Measurements from ENCODE around the gene SMIM27. TPM values are rescaled to one million over a fixed set of nuclear protein-coding genes. Genes with fewer than 3 reads are reported as not detected.

The SMIM27 gene, protein sequence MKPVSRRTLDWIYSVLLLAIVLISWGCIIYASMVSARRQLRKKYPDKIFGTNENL
- not detected for total RNA-seq

DNA sequence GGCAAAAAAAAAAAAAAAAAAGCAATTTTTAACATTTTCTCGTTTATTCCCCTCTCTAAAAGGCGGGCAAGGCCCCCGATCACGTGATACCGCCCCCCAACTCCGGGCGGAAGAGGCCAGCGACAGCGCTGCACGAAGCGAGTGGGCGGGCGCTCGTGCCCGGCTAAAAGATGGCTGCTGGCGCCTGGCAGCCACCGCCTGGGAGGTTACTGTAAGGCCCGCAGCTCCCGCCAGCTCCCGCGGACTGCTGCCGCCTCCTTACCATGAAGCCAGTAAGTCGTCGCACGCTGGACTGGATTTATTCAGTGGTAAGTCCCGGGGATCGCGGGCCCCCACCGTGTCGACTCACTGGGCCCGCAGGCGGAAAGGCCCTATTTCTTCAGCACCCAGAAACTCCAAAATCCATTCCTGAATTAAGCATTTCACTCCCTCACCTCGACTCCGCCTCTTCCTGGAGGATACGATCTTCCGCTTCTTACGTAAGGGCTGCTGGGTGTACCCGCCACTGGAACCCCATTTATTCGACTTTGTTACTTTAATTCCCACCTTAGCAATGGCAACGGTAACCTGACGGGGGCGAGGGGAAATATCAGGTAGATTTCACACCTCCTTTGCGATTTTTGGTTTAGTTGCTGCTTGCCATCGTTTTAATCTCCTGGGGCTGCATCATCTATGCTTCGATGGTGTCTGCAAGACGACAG, at the start of gene SMIM27, which contains the start of gene TOPORS:
Gene SMIM27 (plus strand): TSS at position 156 of the 701 bp plus-strand sequence. CDS start 108 bp downstream, at position 264.
Gene TOPORS (minus strand): TSS at position 415 of the 701 bp plus-strand sequence. CDS start 150 bp downstream, at position 265.
- no peaks in the 10 kb centered on the region for H3K27me3 ChIP-seq
- peak in 1 of 2 donors; percentile 96 for DNase-seq (ENCODE audit: extremely low spot score in 2 of 2)
- H3K27ac ChIP-seq: peak within 1 kb of the TSS; percentile 93
- H3K9me3 ChIP-seq: no peaks in the 10 kb centered on the region
- TF ChIP-seq POLR2A (IDR thresholded peaks at IDR 0.05): peak in 1 of 2 donors; percentile 78
- TF ChIP-seq, protein P1, sequence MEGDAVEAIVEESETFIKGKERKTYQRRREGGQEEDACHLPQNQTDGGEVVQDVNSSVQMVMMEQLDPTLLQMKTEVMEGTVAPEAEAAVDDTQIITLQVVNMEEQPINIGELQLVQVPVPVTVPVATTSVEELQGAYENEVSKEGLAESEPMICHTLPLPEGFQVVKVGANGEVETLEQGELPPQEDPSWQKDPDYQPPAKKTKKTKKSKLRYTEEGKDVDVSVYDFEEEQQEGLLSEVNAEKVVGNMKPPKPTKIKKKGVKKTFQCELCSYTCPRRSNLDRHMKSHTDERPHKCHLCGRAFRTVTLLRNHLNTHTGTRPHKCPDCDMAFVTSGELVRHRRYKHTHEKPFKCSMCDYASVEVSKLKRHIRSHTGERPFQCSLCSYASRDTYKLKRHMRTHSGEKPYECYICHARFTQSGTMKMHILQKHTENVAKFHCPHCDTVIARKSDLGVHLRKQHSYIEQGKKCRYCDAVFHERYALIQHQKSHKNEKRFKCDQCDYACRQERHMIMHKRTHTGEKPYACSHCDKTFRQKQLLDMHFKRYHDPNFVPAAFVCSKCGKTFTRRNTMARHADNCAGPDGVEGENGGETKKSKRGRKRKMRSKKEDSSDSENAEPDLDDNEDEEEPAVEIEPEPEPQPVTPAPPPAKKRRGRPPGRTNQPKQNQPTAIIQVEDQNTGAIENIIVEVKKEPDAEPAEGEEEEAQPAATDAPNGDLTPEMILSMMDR (IDR thresholded peaks at IDR 0.05): peak in 1 of 3 experiments; percentile 12
- TF ChIP-seq POLR2AphosphoS5 (IDR thresholded peaks at IDR 0.05; ENCODE audit: insufficient read depth in 1 of 2, low read depth in 1 of 2): peak; percentile 92 to 98
- no peaks in the 10 kb centered on the region for H3K36me3 ChIP-seq
- H3K4me3 ChIP-seq: peak within 1 kb of the TSS; percentile 69 to 91
- intact Hi-C loops (cut with DNase I): no loop called here
- H3K4me1 ChIP-seq: peaks cover 33% of the 10 kb centered on the region

DNA sequence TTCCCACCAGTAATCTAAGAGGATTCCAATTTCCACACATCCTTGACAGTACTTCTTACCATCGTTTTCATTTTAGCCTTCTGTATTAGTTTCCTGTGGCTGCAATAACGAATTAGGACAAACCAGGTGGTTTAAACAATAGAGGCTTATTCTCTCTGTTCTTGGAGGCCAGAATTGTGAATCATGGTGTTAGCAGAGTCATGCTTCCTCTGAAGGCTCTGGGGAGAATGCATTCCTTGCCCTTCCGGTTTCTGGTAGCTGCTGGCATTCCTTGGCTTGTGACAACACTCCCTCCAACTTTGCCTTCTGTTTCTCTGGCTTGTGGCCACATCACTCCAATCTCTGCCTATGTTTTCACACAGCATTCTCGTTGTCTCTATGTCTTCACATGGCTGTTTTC, 49.7 kb upstream of the SMIM27 start:
- H3K4me1 ChIP-seq: no peaks in the 10 kb centered on the region
- H3K36me3 ChIP-seq: peaks cover 0 to 11% of the 10 kb centered on the region in 2 donors
- intact Hi-C loops (cut with DNase I): no loop called here
- no peak overlapping the region for H3K27ac ChIP-seq
- DNase-seq (ENCODE audit: extremely low spot score in 2 of 2): no peak
- no peaks in the 10 kb centered on the region for H3K27me3 ChIP-seq
- H3K9me3 ChIP-seq: no peaks in the 10 kb centered on the region
- H3K4me3 ChIP-seq: no peak overlapping the region
- TF ChIP-seq, protein P1 (IDR thresholded peaks at IDR 0.05): no peak
- TF ChIP-seq POLR2AphosphoS5 (IDR thresholded peaks at IDR 0.05; ENCODE audit: insufficient read depth in 1 of 2, low read depth in 1 of 2) (no peak), POLR2A (IDR thresholded peaks at IDR 0.05) (no peak)

DNA sequence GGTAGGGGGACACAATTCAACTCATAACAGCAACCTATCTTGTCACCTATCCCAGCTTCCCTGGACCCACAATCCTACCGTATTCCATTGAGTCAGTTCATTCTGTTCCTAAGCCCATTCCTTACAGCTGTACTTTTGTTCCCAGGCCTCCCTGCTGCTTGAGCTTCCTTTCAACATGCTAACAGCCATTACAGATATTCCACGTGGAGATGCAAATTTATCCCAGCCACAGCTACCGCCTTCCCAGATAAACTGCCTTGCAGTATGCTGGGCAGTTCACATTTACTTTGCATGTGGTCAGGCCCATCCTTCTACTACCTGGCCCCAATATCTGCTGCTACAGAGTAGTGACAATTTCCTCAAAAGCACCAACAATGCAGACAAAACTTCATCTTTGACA, 49.1 kb upstream of the SMIM27 start:
- no peak for DNase-seq (ENCODE audit: extremely low spot score in 2 of 2)
- Histone ChIP-seq H3K27me3 (no peaks in the 10 kb centered on the region), H3K9me3 (no peaks in the 10 kb centered on the region), H3K4me3 (no peak overlapping the region), H3K4me1 (no peaks in the 10 kb centered on the region), H3K27ac (no peak overlapping the region), H3K36me3 (peaks cover 0 to 11% of the 10 kb centered on the region in 2 donors)
- intact Hi-C loops (cut with DNase I): no loop called here
- TF ChIP-seq POLR2A (IDR thresholded peaks at IDR 0.05) (no peak), POLR2AphosphoS5 (IDR thresholded peaks at IDR 0.05; ENCODE audit: insufficient read depth in 1 of 2, low read depth in 1 of 2) (no peak)
- TF ChIP-seq, protein P1 (IDR thresholded peaks at IDR 0.05): no peak

DNA sequence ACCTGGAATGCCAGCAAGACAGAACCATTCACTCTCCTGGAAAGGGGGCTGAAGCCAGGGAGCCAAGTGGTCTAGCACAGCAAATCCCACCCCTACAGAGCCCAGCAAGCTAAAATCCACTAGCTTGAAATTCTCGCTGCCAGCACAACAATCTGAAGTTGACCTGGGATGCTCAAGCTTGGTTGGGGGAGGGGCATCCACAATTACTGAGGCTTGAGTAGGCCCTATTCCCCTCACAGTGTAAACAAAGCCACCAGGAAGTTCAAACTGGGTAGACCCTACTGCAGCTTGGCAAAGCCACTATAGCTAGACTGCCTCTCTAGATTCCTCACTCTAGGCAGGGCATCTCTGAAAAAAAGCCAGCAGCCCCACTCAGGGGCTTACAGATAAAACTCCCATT, 43.4 kb upstream of the SMIM27 start:
- no peak for DNase-seq (ENCODE audit: extremely low spot score in 2 of 2)
- intact Hi-C loops (cut with DNase I): no loop called here
- no peak overlapping the region for H3K4me3 ChIP-seq
- H3K9me3 ChIP-seq: no peaks in the 10 kb centered on the region
- H3K4me1 ChIP-seq: peaks cover 8% of the 10 kb centered on the region
- TF ChIP-seq, protein P1 (IDR thresholded peaks at IDR 0.05): no peak
- no peak for TF ChIP-seq POLR2AphosphoS5 (IDR thresholded peaks at IDR 0.05; ENCODE audit: insufficient read depth in 1 of 2, low read depth in 1 of 2)
- TF ChIP-seq POLR2A (IDR thresholded peaks at IDR 0.05): no peak
- no peaks in the 10 kb centered on the region for H3K36me3 ChIP-seq
- H3K27me3 ChIP-seq: no peaks in the 10 kb centered on the region
- no peak overlapping the region for H3K27ac ChIP-seq

DNA sequence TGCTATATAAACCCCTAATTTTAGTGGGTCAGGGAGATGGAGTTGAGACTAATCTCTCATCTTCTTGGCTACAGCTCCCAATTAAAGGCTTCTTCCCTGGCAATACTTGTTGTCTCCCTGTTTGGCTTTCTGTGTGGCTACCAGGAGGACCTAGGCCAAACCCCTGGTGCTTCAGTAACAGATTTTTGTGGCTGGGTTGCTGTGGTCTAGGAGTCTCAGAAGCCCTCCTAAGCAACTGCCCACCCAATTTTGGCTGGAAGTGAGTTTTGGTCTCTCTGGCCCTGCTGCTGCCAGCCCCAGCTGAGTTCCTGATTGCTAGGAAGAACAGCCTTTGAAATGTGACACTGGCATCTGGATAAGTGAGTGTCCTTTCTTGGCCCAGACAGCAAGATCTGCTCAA, 35.9 kb upstream of the SMIM27 start:
- TF ChIP-seq, protein P1 (IDR thresholded peaks at IDR 0.05): no peak
- TF ChIP-seq POLR2AphosphoS5 (IDR thresholded peaks at IDR 0.05; ENCODE audit: insufficient read depth in 1 of 2, low read depth in 1 of 2): no peak
- no peak for TF ChIP-seq POLR2A (IDR thresholded peaks at IDR 0.05)
- Histone ChIP-seq H3K27ac (no peak overlapping the region), H3K4me1 (no peaks in the 10 kb centered on the region), H3K4me3 (no peak overlapping the region), H3K9me3 (no peaks in the 10 kb centered on the region), H3K27me3 (no peaks in the 10 kb centered on the region), H3K36me3 (no peaks in the 10 kb centered on the region)
- intact Hi-C loops (cut with DNase I): no loop called here
- DNase-seq (ENCODE audit: extremely low spot score in 2 of 2): no peak

All from vagina (tissue), 2 donors.